OCI-LY7 (cell line): ENCODE measurements around the gene FAM83D. TPM values are rescaled to one million over a fixed set of nuclear protein-coding genes. Genes with fewer than 3 reads are reported as not detected.

Source experiments
- BruUV-seq: library from RNA; stranded (reverse); fragments of 400-500 nt; replicated peaks from 2 replicates; lab custom pipeline; 2021; lab: Mats Ljungman, UMichigan
- CTCF ChIA-PET: fragments of 300-600 bp; sonication (Branson Sonifier 250); formaldehyde crosslinking; loops from one replicate; lab custom pipeline; 2022; ENCODE audit warnings: antibody characterized with exemption; ENCODE audit not compliant: unreplicated experiment; lab: Charles Lee
- POLR2A ChIA-PET: fragments of 300-600 bp; sonication (Branson Sonifier 250); formaldehyde crosslinking; loops from one replicate; lab custom pipeline; 2022; ENCODE audit warnings: antibody characterized with exemption; lab: Charles Lee
- DNase-seq: peaks from one replicate; pipeline ENCODE4 v3.0.0-alpha.2; 2015; ENCODE audit warnings: low spot score
- H2AFZ ChIP-seq: fragments of 200-600 bp; sonication (generic), shearing (Covaris generic); 2 replicates; pipeline ENCODE4 v1.6.1; 2014; ENCODE audit warnings: mild to moderate bottlenecking, antibody characterized with exemption, low read length, moderate library complexity
- H3K27ac ChIP-seq: fragments of 200-600 bp; sonication (generic); 2 replicates; pipeline ENCODE4 v1.5.1; 2014; ENCODE audit warnings: mixed run types, low read depth, mild to moderate bottlenecking, moderate library complexity, low read length, inconsistent platforms; ENCODE audit not compliant: poor library complexity, severe bottlenecking
- H3K36me3 ChIP-seq: fragments of 200-600 bp; sonication (generic); 2 replicates; pipeline ENCODE4 v1.6.1; 2014; ENCODE audit warnings: mild to moderate bottlenecking, antibody characterized with exemption, low read length, moderate library complexity, mixed read lengths; ENCODE audit not compliant: insufficient read depth
- H3K4me1 ChIP-seq: fragments of 200-600 bp; sonication (generic); 2 replicates; pipeline ENCODE4 v1.5.1; 2014; ENCODE audit warnings: mild to moderate bottlenecking, low read length; ENCODE audit not compliant: insufficient read depth, poor library complexity, severe bottlenecking
- H3K4me2 ChIP-seq: fragments of 200-600 bp; sonication (generic); 2 replicates; pipeline ENCODE4 v1.6.1; 2014; ENCODE audit warnings: mild to moderate bottlenecking, low read length
- H3K4me3 ChIP-seq: fragments of 200-600 bp; sonication (generic); 2 replicates; pipeline ENCODE4 v1.5.1; 2014; ENCODE audit warnings: mild to moderate bottlenecking, low read depth, low read length; ENCODE audit not compliant: poor library complexity, severe bottlenecking
- H3K79me2 ChIP-seq: fragments of 200-600 bp; sonication (generic); 2 replicates; pipeline ENCODE4 v1.6.1; 2016; ENCODE audit warnings: low read depth, mild to moderate bottlenecking, low read length, moderate library complexity, mixed read lengths; ENCODE audit not compliant: insufficient read depth
- H3K9me2 ChIP-seq: fragments of 200-600 bp; sonication (generic); 2 replicates; pipeline ENCODE4 v1.6.1; 2016; ENCODE audit warnings: mild to moderate bottlenecking, low read length, mixed read lengths; ENCODE audit not compliant: insufficient read depth
- H3K9me3 ChIP-seq: fragments of 200-600 bp; sonication (generic); 2 replicates; pipeline ENCODE4 v1.6.1; 2014; ENCODE audit warnings: mild to moderate bottlenecking, mixed run types, low read length, mixed read lengths
- H4K20me1 ChIP-seq: fragments of 200-600 bp; sonication (generic); 2 replicates; pipeline ENCODE4 v1.6.1; 2014; ENCODE audit warnings: mild to moderate bottlenecking, antibody characterized with exemption, low read length, moderate library complexity, mixed read lengths; ENCODE audit not compliant: insufficient read depth
- CTCF ChIP-seq: fragments of 200-600 bp; sonication (generic); conservative IDR thresholded peaks from 2 replicates; pipeline ENCODE4 v1.5.1; 2014; ENCODE audit warnings: mild to moderate bottlenecking, antibody characterized with exemption, low read length, moderate library complexity, mixed read lengths
- EZH2phosphoT487 ChIP-seq: fragments of 200-600 bp; sonication (generic); IDR thresholded peaks from 2 replicates; pipeline ENCODE4 v1.6.1; 2018; ENCODE audit warnings: low read depth, borderline replicate concordance, mild to moderate bottlenecking, mixed run types, antibody characterized with exemption, low read length, moderate library complexity, mixed read lengths
- intact Hi-C: fragments of 100-400 bp; cut with micrococcal nuclease; formaldehyde crosslinking; loops from one replicate; pipeline ENCODE4 v1.10.0; 2022; ENCODE audit not compliant: unreplicated experiment
- total RNA-seq, 2 experiments: library from RNA; depleted of rRNA in 1 of 2; stranded (reverse); fragments of >200 nt in 1 of 2; shearing (Covaris generic) in 1 of 2; gene quantifications; 2 replicates each; pipeline ENCODE4 v1.2.3, GENCODE V29; 2014 to 2022

FAM83D gene
- total RNA-seq, 2 experiments from 2014 or later, result 32.6 to 48.2 TPM

- H3K4me3 ChIP-seq, result no peak overlapping the region
- H2AFZ ChIP-seq, result no peak overlapping the region
- H4K20me1 ChIP-seq, result no peaks in the 10 kb centered on the region
- TF ChIP-seq EZH2phosphoT487 (no peak), CTCF (no peak)
- no TSS peak for BruUV-seq
- peaks cover 86% of the 10 kb centered on the region for H3K36me3 ChIP-seq
- no peaks in the 10 kb centered on the region for H3K9me2 ChIP-seq
- H3K9me3 ChIP-seq, result no peaks in the 10 kb centered on the region
- no peaks in the 10 kb centered on the region for H3K4me1 ChIP-seq
- H3K79me2 ChIP-seq, result no peaks in the 10 kb centered on the region
- CTCF ChIA-PET, result interaction anchor here (0.6 kb wide), 1 partner anchor 73 kb away, joined by 3 read pairs; no protein-coding TSS in a partner anchor
- H3K4me2 ChIP-seq, result no peak overlapping the region
- H3K27ac ChIP-seq, result no peak overlapping the region
- intact Hi-C loops, result no loop called here
- POLR2A ChIA-PET, result interaction anchor here (1.4 to 1.6 kb wide), 2 partner anchors 9 to 11 kb away, joined by 4 to 5 read pairs; partner anchors contain the start of gene DHX35
- DNase-seq, result no peak
These were observed 47.4 kb downstream of the FAM83D start for GRCh38 chr20:38973645-38974044.

- no peaks in the 10 kb centered on the region for H4K20me1 ChIP-seq
- POLR2A ChIA-PET, result interaction anchor here (0.6 kb wide), 1 partner anchor 9 kb away, joined by 4 read pairs; no protein-coding TSS in a partner anchor
- peaks cover 69% of the 10 kb centered on the region for H3K36me3 ChIP-seq
- H3K4me2 ChIP-seq, result no peak overlapping the region
- TF ChIP-seq EZH2phosphoT487 (no peak), CTCF (no peak)
- no peaks in the 10 kb centered on the region for H3K9me2 ChIP-seq
- no peaks in the 10 kb centered on the region for H3K4me1 ChIP-seq
- H3K4me3 ChIP-seq, result no peak overlapping the region
- DNase-seq, result no peak
- no peak overlapping the region for H2AFZ ChIP-seq
- CTCF ChIA-PET, result no interaction called here
- no TSS peak for BruUV-seq
- no peaks in the 10 kb centered on the region for H3K9me3 ChIP-seq
- intact Hi-C loops, result no loop called here
- H3K79me2 ChIP-seq, result no peaks in the 10 kb centered on the region
- H3K27ac ChIP-seq, result no peak overlapping the region
These were observed 49.4 kb downstream of the FAM83D start for GRCh38 chr20:38975539-38976120.

- POLR2A ChIA-PET, result interaction anchor here (0.6 to 2.6 kb wide), 4 partner anchors 9 to 1790 kb away, joined by 3 to 9 read pairs (median 4); partner anchors contain the start of gene DHX35
- TF ChIP-seq EZH2phosphoT487 (no peak), CTCF (no peak)
These were observed 53.2 kb downstream of the FAM83D start for GRCh38 chr20:38979434-38979833.

More at GRCh38 chr20:38979434-38979833, 53.2 kb downstream of the FAM83D start:
- no TSS peak for BruUV-seq
- no peak overlapping the region for H3K27ac ChIP-seq
- no peak overlapping the region for H3K4me2 ChIP-seq
- no peak for DNase-seq
- no peaks in the 10 kb centered on the region for H4K20me1 ChIP-seq
- H3K9me3 ChIP-seq, result no peaks in the 10 kb centered on the region
- H3K4me1 ChIP-seq, result no peaks in the 10 kb centered on the region
- CTCF ChIA-PET, result no interaction called here
- intact Hi-C loops, result no loop called here
- no peaks in the 10 kb centered on the region for H3K79me2 ChIP-seq
- no peak overlapping the region for H2AFZ ChIP-seq
- H3K36me3 ChIP-seq, result peaks cover 57% of the 10 kb centered on the region
- H3K9me2 ChIP-seq, result no peaks in the 10 kb centered on the region
- no peak overlapping the region for H3K4me3 ChIP-seq
